PC-3 (cell line): Measurements from ENCODE around the gene LRRC51.

Experiments
- EZH2 ChIP-seq: fragments of 300-600 bp; sonication (generic); IDR thresholded peaks from one replicate; pipeline ENCODE4 v1.6.1; 2017; ENCODE audit warnings: antibody characterized with exemption, mild to moderate bottlenecking, low read length; ENCODE audit not compliant: unreplicated experiment
- TF ChIP-seq, protein P1 (sequence below): fragments of 300-600 bp; sonication (generic); conservative IDR thresholded peaks from 2 replicates; pipeline ENCODE4 v1.5.1; 2017; ENCODE audit warnings: antibody characterized with exemption, low read depth, mild to moderate bottlenecking, low read length

GRCh38 chr11:72141066-72141465 lies 60.4 kb downstream of the LRRC51 start:
- no peak for TF ChIP-seq EZH2
- TF ChIP-seq, protein P1, sequence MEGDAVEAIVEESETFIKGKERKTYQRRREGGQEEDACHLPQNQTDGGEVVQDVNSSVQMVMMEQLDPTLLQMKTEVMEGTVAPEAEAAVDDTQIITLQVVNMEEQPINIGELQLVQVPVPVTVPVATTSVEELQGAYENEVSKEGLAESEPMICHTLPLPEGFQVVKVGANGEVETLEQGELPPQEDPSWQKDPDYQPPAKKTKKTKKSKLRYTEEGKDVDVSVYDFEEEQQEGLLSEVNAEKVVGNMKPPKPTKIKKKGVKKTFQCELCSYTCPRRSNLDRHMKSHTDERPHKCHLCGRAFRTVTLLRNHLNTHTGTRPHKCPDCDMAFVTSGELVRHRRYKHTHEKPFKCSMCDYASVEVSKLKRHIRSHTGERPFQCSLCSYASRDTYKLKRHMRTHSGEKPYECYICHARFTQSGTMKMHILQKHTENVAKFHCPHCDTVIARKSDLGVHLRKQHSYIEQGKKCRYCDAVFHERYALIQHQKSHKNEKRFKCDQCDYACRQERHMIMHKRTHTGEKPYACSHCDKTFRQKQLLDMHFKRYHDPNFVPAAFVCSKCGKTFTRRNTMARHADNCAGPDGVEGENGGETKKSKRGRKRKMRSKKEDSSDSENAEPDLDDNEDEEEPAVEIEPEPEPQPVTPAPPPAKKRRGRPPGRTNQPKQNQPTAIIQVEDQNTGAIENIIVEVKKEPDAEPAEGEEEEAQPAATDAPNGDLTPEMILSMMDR, result no peak
